HG03575 (cell line): Measurements from ENCODE around the gene MT4.
A peak's percentile ranks its signal among the peaks of the same experiment; 100 is the strongest.

Experiments
- ATAC-seq: cut with Tn5 transposase; IDR thresholded peaks from one replicate; pipeline ENCODE4 v1.9.1; 2021; ENCODE audit not compliant: unreplicated experiment, insufficient number of reproducible peaks, low FRiP score; ENCODE audit errors: extremely low read depth

MT4 gene

GRCh38 chr16:56564793-56565477 is at the start of gene MT4:
Gene MT4, plus strand, starts transcription at chr16:56565073. Its CDS starts 56 bp downstream, at chr16:56565129.
- ATAC-seq, result no peak

- no peak for ATAC-seq
These were observed 49.2 kb upstream of the MT4 start for GRCh38 chr16:56515665-56516064.

GRCh38 chr16:56517206-56517605 is 47.7 kb upstream of the MT4 start:
- ATAC-seq, result no peak

GRCh38 chr16:56518425-56518824 is 46.4 kb upstream of the MT4 start:
- ATAC-seq, result no peak

GRCh38 chr16:56519459-56520250 is 45.2 kb upstream of the MT4 start, which contains the start of gene BBS2:
Gene BBS2, minus strand, starts transcription at chr16:56520024. Its CDS starts 162 bp downstream, at chr16:56519862.
- peak; percentile 34 for ATAC-seq

GRCh38 chr16:56520251-56520577 is 44.7 kb upstream of the MT4 start:
- no peak for ATAC-seq

GRCh38 chr16:56525236-56525635 is 39.6 kb upstream of the MT4 start:
- no peak for ATAC-seq

- ATAC-seq, result no peak
These were observed 34.0 kb upstream of the MT4 start for GRCh38 chr16:56530872-56531271.

- no peak for ATAC-seq
These were observed 32.2 kb upstream of the MT4 start for GRCh38 chr16:56532714-56533113.

GRCh38 chr16:56534847-56535383 is 30.0 kb upstream of the MT4 start:
- ATAC-seq, result no peak

GRCh38 chr16:56538331-56538730 is 26.5 kb upstream of the MT4 start:
- ATAC-seq, result no peak

- ATAC-seq, result no peak
These were observed 25.2 kb upstream of the MT4 start for GRCh38 chr16:56539656-56540055.

GRCh38 chr16:56542039-56542438 is 22.8 kb upstream of the MT4 start:
- no peak for ATAC-seq

GRCh38 chr16:56547120-56547948 is 17.5 kb upstream of the MT4 start:
- ATAC-seq, result no peak

- no peak for ATAC-seq
These were observed 16.8 kb upstream of the MT4 start for GRCh38 chr16:56547949-56548567.

- no peak for ATAC-seq
These were observed 15.7 kb upstream of the MT4 start for GRCh38 chr16:56549161-56549560.

- no peak for ATAC-seq
These were observed 15.0 kb upstream of the MT4 start for GRCh38 chr16:56549744-56550385.
